Measurements from ENCODE around the gene LYSMD1. TPM values are rescaled to one million over a fixed set of nuclear protein-coding genes. Genes with fewer than 3 reads are reported as not detected.

LYSMD1 gene
- total RNA-seq, 1 donor from 2014 or later: 9.9 TPM

DNA sequence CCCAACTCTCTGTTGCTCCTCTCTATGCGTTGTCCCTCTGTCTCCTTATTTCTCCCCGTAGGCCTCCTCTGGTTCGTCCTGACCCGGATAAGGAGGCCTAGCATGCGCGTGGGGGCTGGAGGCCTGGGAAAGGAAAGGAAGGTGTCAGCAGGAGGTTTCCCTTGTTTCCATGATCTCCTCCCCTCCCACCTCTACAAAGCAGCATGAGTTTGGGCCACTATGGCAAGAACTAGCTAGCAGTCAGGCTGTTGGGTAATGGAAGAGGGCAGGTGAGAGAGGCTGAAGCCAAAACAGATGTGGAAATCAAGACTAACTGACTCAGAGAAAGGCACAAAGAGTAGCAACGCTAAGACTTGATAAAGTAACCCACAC, 18.6 kb downstream of the LYSMD1 start:
- no peak for TF ChIP-seq CTCF (IDR thresholded peaks at IDR 0.05; ENCODE audit: insufficient read depth, low read depth, low read length)
- TF ChIP-seq EZH2 (IDR thresholded peaks at IDR 0.05; ENCODE audit: insufficient read depth, low read length): no peak
- Histone ChIP-seq H3K36me3 (ENCODE audit: insufficient read depth, low read length) (no peaks in the 10 kb centered on the region), H2AFZ (ENCODE audit: low read depth, low read length) (peak overlapping the region; percentile 80), H3K4me2 (ENCODE audit: low read length) (peak overlapping the region; percentile 84), H3K9ac (ENCODE audit: low read length) (peak overlapping the region; percentile 81), H3K9me3 (ENCODE audit: insufficient read depth, low read depth, low read length) (no peaks in the 10 kb centered on the region), H3K4me1 (ENCODE audit: insufficient read depth, low read length) (peaks cover 14% of the 10 kb centered on the region), H3K4me3 (ENCODE audit: insufficient read depth, low read depth, low read length) (peak overlapping the region; percentile 71), H3K27ac (ENCODE audit: low read depth, low read length) (peak overlapping the region; percentile 1), H4K20me1 (ENCODE audit: insufficient read depth, low read length) (peaks cover 12% of the 10 kb centered on the region), H3K27me3 (ENCODE audit: insufficient read depth, low read length) (peaks cover 2% of the 10 kb centered on the region), H3K79me2 (ENCODE audit: insufficient read depth, low read length) (no peaks in the 10 kb centered on the region)
- Mint-ChIP-seq H3K4me3 (ENCODE audit: unreplicated experiment) (peak overlapping the region; percentile 91), H3K9me3 (ENCODE audit: unreplicated experiment) (no peaks in the 10 kb centered on the region), H3K27ac (ENCODE audit: unreplicated experiment) (peak overlapping the region; percentile 85), H3K27me3 (ENCODE audit: low read depth, unreplicated experiment) (peaks cover 18% of the 10 kb centered on the region), H3K36me3 (ENCODE audit: low read depth, unreplicated experiment) (peaks cover 5% of the 10 kb centered on the region), H3K4me1 (ENCODE audit: low read depth, unreplicated experiment) (peaks cover 16% of the 10 kb centered on the region)
- no peak for FAIRE-seq
- DNase-seq (ENCODE audit: low read depth): no peak

DNA sequence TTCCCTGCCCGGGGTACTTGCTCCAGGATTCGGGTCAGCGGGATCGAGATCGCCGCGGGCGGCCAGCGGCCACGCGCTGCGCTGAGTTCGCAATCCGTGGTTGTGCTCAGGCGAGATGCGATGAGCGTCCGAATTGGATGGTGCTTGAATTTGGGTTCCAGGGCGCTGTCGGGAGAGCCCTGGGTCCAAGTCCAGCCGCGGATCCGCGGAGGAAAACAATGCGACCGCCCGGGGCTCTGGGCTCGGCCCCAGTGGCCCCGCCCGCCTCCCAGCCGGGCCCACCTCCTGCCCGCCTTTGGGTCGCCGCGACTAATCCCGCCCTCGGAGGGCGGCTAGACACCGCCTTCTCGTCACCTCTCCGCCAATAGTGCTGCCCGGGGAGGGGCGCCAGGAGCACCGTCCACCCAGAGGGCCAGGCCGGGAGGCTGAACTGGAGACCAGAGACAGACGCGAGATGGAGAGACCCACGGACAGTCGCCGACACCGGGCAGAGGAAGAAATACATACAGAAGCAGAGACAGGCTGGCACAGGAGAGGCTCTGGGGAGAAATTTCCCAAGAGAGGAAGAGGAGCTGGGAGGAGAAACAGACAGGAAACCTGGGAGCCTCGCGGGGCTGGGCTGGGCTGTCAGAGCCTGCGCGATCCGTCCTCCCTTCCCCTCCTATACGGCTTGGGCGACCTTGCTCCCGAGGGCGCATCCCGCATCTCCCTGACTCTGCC, 19.1 kb downstream of the LYSMD1 start, which contains the start of gene SEMA6C:
Gene SEMA6C (minus strand): TSS at position 220 of the 720 bp plus-strand sequence. CDS start 4,010 bp downstream, outside the sequence.
- H3K27ac ChIP-seq (ENCODE audit: low read depth, low read length): peak within 1 kb of the TSS; percentile 1
- peaks cover 2% of the 10 kb centered on the region for H3K27me3 ChIP-seq (ENCODE audit: insufficient read depth, low read length)
- H3K27me3 Mint-ChIP-seq (ENCODE audit: low read depth, unreplicated experiment): peaks cover 18% of the 10 kb centered on the region
- H3K9me3 ChIP-seq (ENCODE audit: insufficient read depth, low read depth, low read length): no peaks in the 10 kb centered on the region
- no peaks in the 10 kb centered on the region for H3K9me3 Mint-ChIP-seq (ENCODE audit: unreplicated experiment)
- no peaks in the 10 kb centered on the region for H3K79me2 ChIP-seq (ENCODE audit: insufficient read depth, low read length)
- peaks cover 5% of the 10 kb centered on the region for H3K36me3 Mint-ChIP-seq (ENCODE audit: low read depth, unreplicated experiment)
- peaks cover 16% of the 10 kb centered on the region for H3K4me1 Mint-ChIP-seq (ENCODE audit: low read depth, unreplicated experiment)
- peaks cover 12% of the 10 kb centered on the region for H4K20me1 ChIP-seq (ENCODE audit: insufficient read depth, low read length)
- peak within 1 kb of the TSS; percentile 91 for H3K4me3 Mint-ChIP-seq (ENCODE audit: unreplicated experiment)
- H3K36me3 ChIP-seq (ENCODE audit: insufficient read depth, low read length): no peaks in the 10 kb centered on the region
- FAIRE-seq: no peak
- H2AFZ ChIP-seq (ENCODE audit: low read depth, low read length): peak within 1 kb of the TSS; percentile 82
- H3K4me2 ChIP-seq (ENCODE audit: low read length): peak within 1 kb of the TSS; percentile 84
- TF ChIP-seq CTCF (IDR thresholded peaks at IDR 0.05; ENCODE audit: insufficient read depth, low read depth, low read length) (no peak), EZH2 (IDR thresholded peaks at IDR 0.05; ENCODE audit: insufficient read depth, low read length) (no peak)
- peak; percentile 82 for DNase-seq (ENCODE audit: low read depth)
- peaks cover 14% of the 10 kb centered on the region for H3K4me1 ChIP-seq (ENCODE audit: insufficient read depth, low read length)
- peak within 1 kb of the TSS; percentile 71 for H3K4me3 ChIP-seq (ENCODE audit: insufficient read depth, low read depth, low read length)
- peak within 1 kb of the TSS; percentile 81 for H3K9ac ChIP-seq (ENCODE audit: low read length)
- peak within 1 kb of the TSS; percentile 85 for H3K27ac Mint-ChIP-seq (ENCODE audit: unreplicated experiment)

- Mint-ChIP-seq H3K27me3 (ENCODE audit: low read depth, unreplicated experiment) (peaks cover 18% of the 10 kb centered on the region), H3K27ac (ENCODE audit: unreplicated experiment) (no peak overlapping the region), H3K36me3 (ENCODE audit: low read depth, unreplicated experiment) (peaks cover 5% of the 10 kb centered on the region), H3K4me3 (ENCODE audit: unreplicated experiment) (peak overlapping the region; percentile 91), H3K4me1 (ENCODE audit: low read depth, unreplicated experiment) (peaks cover 16% of the 10 kb centered on the region), H3K9me3 (ENCODE audit: unreplicated experiment) (no peaks in the 10 kb centered on the region)
- DNase-seq (ENCODE audit: low read depth) (no peak), FAIRE-seq (no peak)
- Histone ChIP-seq H3K27ac (ENCODE audit: low read depth, low read length) (no peak overlapping the region), H3K4me3 (ENCODE audit: insufficient read depth, low read depth, low read length) (peak overlapping the region; percentile 71), H2AFZ (ENCODE audit: low read depth, low read length) (peak overlapping the region; percentile 82), H3K9me3 (ENCODE audit: insufficient read depth, low read depth, low read length) (no peaks in the 10 kb centered on the region), H3K4me1 (ENCODE audit: insufficient read depth, low read length) (peaks cover 14% of the 10 kb centered on the region), H4K20me1 (ENCODE audit: insufficient read depth, low read length) (peaks cover 12% of the 10 kb centered on the region), H3K9ac (ENCODE audit: low read length) (peak overlapping the region; percentile 81), H3K27me3 (ENCODE audit: insufficient read depth, low read length) (peaks cover 2% of the 10 kb centered on the region), H3K4me2 (ENCODE audit: low read length) (peak overlapping the region; percentile 84), H3K79me2 (ENCODE audit: insufficient read depth, low read length) (no peaks in the 10 kb centered on the region), H3K36me3 (ENCODE audit: insufficient read depth, low read length) (no peaks in the 10 kb centered on the region)
- TF ChIP-seq CTCF (IDR thresholded peaks at IDR 0.05; ENCODE audit: insufficient read depth, low read depth, low read length) (no peak), EZH2 (IDR thresholded peaks at IDR 0.05; ENCODE audit: insufficient read depth, low read length) (no peak)
Observed at GRCh38 chr1:151146072-151146411, 19.7 kb downstream of the LYSMD1 start.
